Gastroesophageal sphincter (tissue), 3 donors: ENCODE data around the gene C22orf15.

Experiments
- POLR2A ChIP-seq, 2 donors: fragments of 450-650 bp; IDR thresholded peaks; one replicate each; pipeline ENCODE4 v1.6.1; 2017; ENCODE audit warnings: antibody characterized with exemption in 2 of 2, mild to moderate bottlenecking in 2 of 2, moderate library complexity in 1 of 2
- POLR2AphosphoS5 ChIP-seq: sonication (generic); formaldehyde crosslinking; IDR thresholded peaks from one replicate; pipeline ENCODE4 v1.6.1; 2017; ENCODE audit warnings: antibody characterized with exemption
- TF ChIP-seq, protein P1 (sequence below), 4 experiments: fragments of 200-600 bp in 2 of 4; fragments of 450-650 bp in 2 of 4; sonication (generic) in 1 of 4; IDR thresholded peaks; one replicate each; pipeline ENCODE4 v1.5.1; 2017 to 2019; ENCODE audit warnings: antibody characterized with exemption in 4 of 4, mild to moderate bottlenecking in 2 of 4, moderate library complexity in 2 of 4

DNA sequence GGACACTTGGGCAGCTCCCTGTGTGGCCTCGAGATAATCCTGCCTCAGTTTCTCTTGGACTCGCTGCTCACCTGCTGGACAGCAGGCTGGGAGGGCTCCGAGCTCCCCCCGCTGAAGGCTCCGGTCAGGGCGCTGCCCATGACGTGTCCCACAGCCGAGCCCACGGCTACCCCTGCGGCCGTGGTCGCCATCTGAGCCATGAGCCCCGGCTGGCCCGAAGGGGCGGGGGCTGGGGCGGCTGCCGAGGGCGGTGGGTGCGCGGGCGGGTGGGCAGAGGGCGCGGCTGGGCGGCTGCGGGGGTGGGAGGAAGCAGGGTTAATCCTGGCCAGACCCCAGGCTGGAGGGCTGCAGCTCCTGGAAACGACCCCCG, 4.5 kb downstream of the C22orf15 start:
- TF ChIP-seq POLR2AphosphoS5 (no peak), POLR2A (IDR thresholded peaks at IDR 0.05) (no peak)
- TF ChIP-seq, protein P1, sequence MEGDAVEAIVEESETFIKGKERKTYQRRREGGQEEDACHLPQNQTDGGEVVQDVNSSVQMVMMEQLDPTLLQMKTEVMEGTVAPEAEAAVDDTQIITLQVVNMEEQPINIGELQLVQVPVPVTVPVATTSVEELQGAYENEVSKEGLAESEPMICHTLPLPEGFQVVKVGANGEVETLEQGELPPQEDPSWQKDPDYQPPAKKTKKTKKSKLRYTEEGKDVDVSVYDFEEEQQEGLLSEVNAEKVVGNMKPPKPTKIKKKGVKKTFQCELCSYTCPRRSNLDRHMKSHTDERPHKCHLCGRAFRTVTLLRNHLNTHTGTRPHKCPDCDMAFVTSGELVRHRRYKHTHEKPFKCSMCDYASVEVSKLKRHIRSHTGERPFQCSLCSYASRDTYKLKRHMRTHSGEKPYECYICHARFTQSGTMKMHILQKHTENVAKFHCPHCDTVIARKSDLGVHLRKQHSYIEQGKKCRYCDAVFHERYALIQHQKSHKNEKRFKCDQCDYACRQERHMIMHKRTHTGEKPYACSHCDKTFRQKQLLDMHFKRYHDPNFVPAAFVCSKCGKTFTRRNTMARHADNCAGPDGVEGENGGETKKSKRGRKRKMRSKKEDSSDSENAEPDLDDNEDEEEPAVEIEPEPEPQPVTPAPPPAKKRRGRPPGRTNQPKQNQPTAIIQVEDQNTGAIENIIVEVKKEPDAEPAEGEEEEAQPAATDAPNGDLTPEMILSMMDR (IDR thresholded peaks at IDR 0.05), result no peak
